ENCODE results near the gene AGAP1.

The AGAP1 gene

GRCh38 chr2:235561450-235561849, 67.6 kb downstream of the AGAP1 start:
- no peak for TF ChIP-seq CTCF (IDR thresholded peaks at IDR 0.05)

- TF ChIP-seq CTCF (IDR thresholded peaks at IDR 0.05) = no peak
Measured at GRCh38 chr2:235562065-235562747, 68.4 kb downstream of the AGAP1 start.

GRCh38 chr2:235563056-235563910, 69.4 kb downstream of the AGAP1 start:
- TF ChIP-seq CTCF (IDR thresholded peaks at IDR 0.05) = no peak

GRCh38 chr2:235564066-235564465, 70.2 kb downstream of the AGAP1 start:
- no peak for TF ChIP-seq CTCF (IDR thresholded peaks at IDR 0.05)

- no peak for TF ChIP-seq CTCF (IDR thresholded peaks at IDR 0.05)
Measured at GRCh38 chr2:235564884-235565530, 71.2 kb downstream of the AGAP1 start.

GRCh38 chr2:235566415-235566814, 72.6 kb downstream of the AGAP1 start:
- no peak for TF ChIP-seq CTCF (IDR thresholded peaks at IDR 0.05)

GRCh38 chr2:235566931-235567495, 73.2 kb downstream of the AGAP1 start:
- no peak for TF ChIP-seq CTCF (IDR thresholded peaks at IDR 0.05)

Measured in LNCAP (cell line).